ENCODE measurements around the gene FLRT1.

Gene FLRT1

GRCh38 chr11:64035576-64035975 lies at the start of gene FLRT1:
FLRT1 (plus strand) TSS chr11:64035931; CDS start chr11:64116268, 80,337 bp downstream.
- DNase-seq: no peak

- DNase-seq: peak; percentile 59
These were observed 49.4 kb upstream of the FLRT1 start, which contains the start of gene OTUB1 for GRCh38 chr11:63986156-63986931. OTUB1 (plus strand) TSS chr11:63986438; CDS start chr11:63986457, 19 bp downstream.

- DNase-seq: no peak
These were observed 48.7 kb upstream of the FLRT1 start for GRCh38 chr11:63986932-63987513.

- DNase-seq: no peak
These were observed 44.2 kb upstream of the FLRT1 start for GRCh38 chr11:63991558-63991957.

- DNase-seq: no peak
These were observed 42.6 kb upstream of the FLRT1 start for GRCh38 chr11:63993100-63993499.

GRCh38 chr11:63993993-63994392 lies 41.7 kb upstream of the FLRT1 start:
- no peak for DNase-seq

- DNase-seq: no peak
These were observed 39.2 kb upstream of the FLRT1 start for GRCh38 chr11:63996512-63996911.

- no peak for DNase-seq
These were observed 38.5 kb upstream of the FLRT1 start for GRCh38 chr11:63997104-63997700.

- DNase-seq: no peak
These were observed 37.9 kb upstream of the FLRT1 start for GRCh38 chr11:63997801-63998337.

- DNase-seq: no peak
These were observed 37.0 kb upstream of the FLRT1 start for GRCh38 chr11:63998558-63999348.

- no peak for DNase-seq
These were observed 36.2 kb upstream of the FLRT1 start for GRCh38 chr11:63999349-64000025.

- DNase-seq: no peak
These were observed 35.5 kb upstream of the FLRT1 start for GRCh38 chr11:64000026-64000739.

GRCh38 chr11:64000740-64001483 lies 34.8 kb upstream of the FLRT1 start:
- no peak for DNase-seq

GRCh38 chr11:64001484-64002420 lies 34.0 kb upstream of the FLRT1 start:
- peak; percentile 71 for DNase-seq

- DNase-seq: no peak
These were observed 31.7 kb upstream of the FLRT1 start for GRCh38 chr11:64003807-64004589.

- DNase-seq: no peak
These were observed 31.1 kb upstream of the FLRT1 start for GRCh38 chr11:64004590-64004984.

GRCh38 chr11:64005691-64006090 lies 30.0 kb upstream of the FLRT1 start:
- DNase-seq: no peak

GRCh38 chr11:64006398-64006797 lies 29.3 kb upstream of the FLRT1 start:
- no peak for DNase-seq

- no peak for DNase-seq
These were observed 28.5 kb upstream of the FLRT1 start for GRCh38 chr11:64007160-64007628.

Data from GF-D8 (cell line).